ENCODE results near the gene MLPH.

GRCh38 chr2:237564526-237565131 lies 77.6 kb downstream of the MLPH start:
- TF ChIP-seq CTCF (conservative IDR thresholded peaks at IDR 0.05) (no peak), ZFX (IDR thresholded peaks at IDR 0.05) (no peak)

All from C4-2B (cell line).